ENCODE measurements around the gene GGCX. TPM values are rescaled to one million over a fixed set of nuclear protein-coding genes. Genes with fewer than 3 reads are reported as not detected.
"Not testable (repeated sequence)": the region's sequence is repeated elsewhere in the genome, so short reads cannot be mapped to it uniquely, and the experiment has no call there.

The GGCX gene
- total RNA-seq, 1 experiment from 2014 or later: 60.5 TPM

- no peak for TF ChIP-seq EZH2 (IDR thresholded peaks at IDR 0.05; ENCODE audit: borderline replicate concordance, low read depth, low read length, poor library complexity, severe bottlenecking)
- TF ChIP-seq CTCF (conservative IDR thresholded peaks at IDR 0.05; ENCODE audit: low read depth, low read length): no peak
- POLR2A ChIA-PET (ENCODE audit: low non-redundant PET): interaction anchor here (0.7 kb wide), 2 partner anchors 48 to 151 kb away, joined by 3 read pairs; partner anchors contain the start of gene RNF181
- H3K27me3 ChIP-seq (replicated peaks; ENCODE audit: insufficient read depth, low read depth, low read length, poor library complexity): no peaks in the 10 kb centered on the region
- CTCF ChIA-PET: no interaction called here
- peak overlapping the region; percentile 35 for H3K27ac ChIP-seq (ENCODE audit: low read depth, low read length, poor library complexity, severe bottlenecking)
- no TSS peak for BruUV-seq (replicated peaks)
- no peaks in the 10 kb centered on the region for H3K9me3 ChIP-seq (ENCODE audit: low read depth, low read length, poor library complexity, severe bottlenecking)
- intact Hi-C loops (cut with micrococcal nuclease; ENCODE audit: unreplicated experiment): loop anchor here (10.0 kb wide), 1 partner anchor 222 kb away; the partner anchor contains the start of gene TGOLN2
- H3K36me3 ChIP-seq (ENCODE audit: insufficient read depth, low read length, poor library complexity, severe bottlenecking): peaks cover 74% of the 10 kb centered on the region
- no peak for DNase-seq (ENCODE audit: low spot score)
- no peak overlapping the region for H3K4me3 ChIP-seq (ENCODE audit: low read depth, low read length, poor library complexity, severe bottlenecking)
- H3K4me1 ChIP-seq (ENCODE audit: insufficient read depth, low read length, poor library complexity, severe bottlenecking): peaks cover 23% of the 10 kb centered on the region
These were observed 14.0 kb downstream of the GGCX start for GRCh38 chr2:85547089-85547858.

GRCh38 chr2:85545780-85546240 lies 15.5 kb downstream of the GGCX start:
- H3K36me3 ChIP-seq (ENCODE audit: insufficient read depth, low read length, poor library complexity, severe bottlenecking): peaks cover 74% of the 10 kb centered on the region

GRCh38 chr2:85544915-85545779 lies 16.1 kb downstream of the GGCX start:
- intact Hi-C loops (cut with micrococcal nuclease; ENCODE audit: unreplicated experiment): loop anchor here (10.0 kb wide), 1 partner anchor 220 kb away; the partner anchor contains the start of gene TGOLN2
- peak overlapping the region; percentile 27 for H3K27ac ChIP-seq (ENCODE audit: low read depth, low read length, poor library complexity, severe bottlenecking)
- peaks cover 37% of the 10 kb centered on the region for H3K4me1 ChIP-seq (ENCODE audit: insufficient read depth, low read length, poor library complexity, severe bottlenecking)
- CTCF ChIA-PET: interaction anchor here (0.6 kb wide), 1 partner anchor 140 kb away, joined by 5 read pairs; no protein-coding TSS in a partner anchor
- BruUV-seq (replicated peaks); H3K9me3 ChIP-seq (ENCODE audit: low read depth, low read length, poor library complexity, severe bottlenecking); DNase-seq (ENCODE audit: low spot score); H3K4me3 ChIP-seq (ENCODE audit: low read depth, low read length, poor library complexity, severe bottlenecking); H3K27me3 ChIP-seq (replicated peaks; ENCODE audit: insufficient read depth, low read depth, low read length, poor library complexity): not testable (repeated sequence)
- POLR2A ChIA-PET (ENCODE audit: low non-redundant PET): interaction anchor here (0.6 to 0.8 kb wide), 2 partner anchors 112 to 125 kb away, joined by 3 to 4 read pairs; no protein-coding TSS in a partner anchor
- H3K36me3 ChIP-seq (ENCODE audit: insufficient read depth, low read length, poor library complexity, severe bottlenecking): peaks cover 74% of the 10 kb centered on the region

More at GRCh38 chr2:85545780-85546240, 15.5 kb downstream of the GGCX start:
- Histone ChIP-seq H3K4me1 (ENCODE audit: insufficient read depth, low read length, poor library complexity, severe bottlenecking) (peaks cover 37% of the 10 kb centered on the region), H3K9me3 (ENCODE audit: low read depth, low read length, poor library complexity, severe bottlenecking) (no peaks in the 10 kb centered on the region), H3K27me3 (replicated peaks; ENCODE audit: insufficient read depth, low read depth, low read length, poor library complexity) (no peaks in the 10 kb centered on the region), H3K4me3 (ENCODE audit: low read depth, low read length, poor library complexity, severe bottlenecking) (no peak overlapping the region), H3K27ac (ENCODE audit: low read depth, low read length, poor library complexity, severe bottlenecking) (peak overlapping the region; percentile 26)
- no TSS peak for BruUV-seq (replicated peaks)
- intact Hi-C loops (cut with micrococcal nuclease; ENCODE audit: unreplicated experiment): loop anchor here (10.0 kb wide), 1 partner anchor 221 kb away; the partner anchor contains the start of gene TGOLN2
- ChIA-PET POLR2A (ENCODE audit: low non-redundant PET) (interaction anchor here (0.8 kb wide), 1 partner anchor 126 kb away, joined by 4 read pairs; no protein-coding TSS in a partner anchor), CTCF (no interaction called here)
- peak; percentile 22 for DNase-seq (ENCODE audit: low spot score)
- no peak for TF ChIP-seq CTCF (conservative IDR thresholded peaks at IDR 0.05; ENCODE audit: low read depth, low read length)
- TF ChIP-seq EZH2 (IDR thresholded peaks at IDR 0.05; ENCODE audit: borderline replicate concordance, low read depth, low read length, poor library complexity, severe bottlenecking): no peak

- POLR2A ChIA-PET (ENCODE audit: low non-redundant PET): interaction anchor here (0.6 kb wide), 1 partner anchor 111 kb away, joined by 3 read pairs; no protein-coding TSS in a partner anchor
- Histone ChIP-seq H3K4me1 (ENCODE audit: insufficient read depth, low read length, poor library complexity, severe bottlenecking) (peaks cover 37% of the 10 kb centered on the region), H3K36me3 (ENCODE audit: insufficient read depth, low read length, poor library complexity, severe bottlenecking) (peaks cover 69% of the 10 kb centered on the region), H3K27ac (ENCODE audit: low read depth, low read length, poor library complexity, severe bottlenecking) (peak overlapping the region; percentile 27)
- H3K4me3 ChIP-seq (ENCODE audit: low read depth, low read length, poor library complexity, severe bottlenecking); H3K9me3 ChIP-seq (ENCODE audit: low read depth, low read length, poor library complexity, severe bottlenecking); BruUV-seq (replicated peaks); CTCF ChIA-PET; H3K27me3 ChIP-seq (replicated peaks; ENCODE audit: insufficient read depth, low read depth, low read length, poor library complexity): not testable (repeated sequence)
- DNase-seq (ENCODE audit: low spot score): peak; percentile 30
- intact Hi-C loops (cut with micrococcal nuclease; ENCODE audit: unreplicated experiment): loop anchor here (10.0 kb wide), 1 partner anchor 219 kb away; the partner anchor contains the start of gene TGOLN2
These were observed 17.0 kb downstream of the GGCX start for GRCh38 chr2:85544254-85544691.
